ENCODE data around the gene VWA7.
"Not testable (repeated sequence)": the region's sequence is repeated elsewhere in the genome, so short reads cannot be mapped to it uniquely, and the experiment has no call there.

Gene VWA7, protein sequence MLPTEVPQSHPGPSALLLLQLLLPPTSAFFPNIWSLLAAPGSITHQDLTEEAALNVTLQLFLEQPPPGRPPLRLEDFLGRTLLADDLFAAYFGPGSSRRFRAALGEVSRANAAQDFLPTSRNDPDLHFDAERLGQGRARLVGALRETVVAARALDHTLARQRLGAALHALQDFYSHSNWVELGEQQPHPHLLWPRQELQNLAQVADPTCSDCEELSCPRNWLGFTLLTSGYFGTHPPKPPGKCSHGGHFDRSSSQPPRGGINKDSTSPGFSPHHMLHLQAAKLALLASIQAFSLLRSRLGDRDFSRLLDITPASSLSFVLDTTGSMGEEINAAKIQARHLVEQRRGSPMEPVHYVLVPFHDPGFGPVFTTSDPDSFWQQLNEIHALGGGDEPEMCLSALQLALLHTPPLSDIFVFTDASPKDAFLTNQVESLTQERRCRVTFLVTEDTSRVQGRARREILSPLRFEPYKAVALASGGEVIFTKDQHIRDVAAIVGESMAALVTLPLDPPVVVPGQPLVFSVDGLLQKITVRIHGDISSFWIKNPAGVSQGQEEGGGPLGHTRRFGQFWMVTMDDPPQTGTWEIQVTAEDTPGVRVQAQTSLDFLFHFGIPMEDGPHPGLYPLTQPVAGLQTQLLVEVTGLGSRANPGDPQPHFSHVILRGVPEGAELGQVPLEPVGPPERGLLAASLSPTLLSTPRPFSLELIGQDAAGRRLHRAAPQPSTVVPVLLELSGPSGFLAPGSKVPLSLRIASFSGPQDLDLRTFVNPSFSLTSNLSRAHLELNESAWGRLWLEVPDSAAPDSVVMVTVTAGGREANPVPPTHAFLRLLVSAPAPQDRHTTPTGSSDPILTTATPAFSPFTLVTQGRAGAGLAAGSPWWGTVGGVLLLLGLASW
- 0.14 to 3.3 (median 0.59) reads per million in 17 experiments for total RNA-seq

DNA sequence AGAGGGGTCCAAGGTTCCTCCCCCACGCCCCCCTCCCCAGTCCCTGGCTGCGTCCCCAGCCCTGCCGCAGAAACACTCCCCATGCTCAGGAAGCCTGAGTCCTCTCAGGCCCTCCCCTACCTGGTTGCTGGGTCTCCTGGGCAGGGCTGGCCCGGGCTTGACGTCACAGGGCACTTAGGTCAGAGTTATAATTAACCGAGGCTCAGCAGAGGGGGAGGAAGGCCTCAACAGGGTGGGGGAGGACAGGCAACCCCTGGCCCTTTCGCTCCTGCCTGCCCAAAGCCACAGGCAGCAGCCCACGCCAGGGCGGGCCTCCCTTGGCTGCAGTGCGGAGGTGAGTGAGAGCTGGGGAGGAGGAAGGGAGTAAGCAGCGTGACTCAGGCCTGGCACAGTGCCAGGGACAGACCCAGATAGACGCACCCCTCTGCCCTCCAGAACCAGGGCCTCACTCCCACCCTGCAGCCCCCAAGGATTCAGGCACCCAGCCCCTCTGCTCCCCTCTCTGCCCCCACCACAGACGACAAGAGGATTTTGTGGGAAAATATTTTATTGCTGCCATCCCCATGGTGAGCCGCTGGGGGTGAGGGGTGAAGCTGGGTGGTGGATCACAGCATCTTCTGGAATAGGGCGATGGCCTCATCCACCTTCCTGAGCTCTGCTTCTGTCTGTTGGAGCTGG, at the start of gene VWA7:
VWA7 (minus strand) TSS at position 340 of the 678 bp plus-strand sequence. CDS start 549 bp downstream, outside the sequence.
- peak; percentile 80 to 90 (median 86) for DNase-seq

DNA sequence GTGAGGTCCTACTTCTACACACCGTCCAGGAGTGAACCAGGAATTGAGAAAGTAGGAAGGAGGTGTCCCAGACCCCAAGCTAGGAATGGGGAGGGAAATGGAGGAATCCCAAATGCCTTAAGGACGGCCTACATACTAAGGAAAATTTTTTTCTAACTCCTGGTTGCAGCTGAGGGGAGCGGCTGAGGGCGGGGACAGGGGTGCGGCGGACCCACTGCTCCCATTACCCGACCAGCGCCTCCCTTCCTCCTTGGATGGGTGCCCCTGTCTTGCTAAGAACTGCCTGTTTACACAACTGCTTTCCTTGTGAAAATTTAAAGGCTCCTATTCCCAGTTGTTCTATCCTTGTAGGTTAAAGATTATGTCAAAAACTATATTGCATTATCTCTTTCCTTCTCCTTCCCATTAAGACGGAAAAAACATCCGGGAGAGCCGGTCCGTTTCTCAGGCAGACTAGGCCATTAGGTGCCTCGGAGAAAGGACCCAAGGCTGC, 49.7 kb upstream of the VWA7 start:
- DNase-seq: peak in 2 of 4 experiments; percentile 74 to 84

DNA sequence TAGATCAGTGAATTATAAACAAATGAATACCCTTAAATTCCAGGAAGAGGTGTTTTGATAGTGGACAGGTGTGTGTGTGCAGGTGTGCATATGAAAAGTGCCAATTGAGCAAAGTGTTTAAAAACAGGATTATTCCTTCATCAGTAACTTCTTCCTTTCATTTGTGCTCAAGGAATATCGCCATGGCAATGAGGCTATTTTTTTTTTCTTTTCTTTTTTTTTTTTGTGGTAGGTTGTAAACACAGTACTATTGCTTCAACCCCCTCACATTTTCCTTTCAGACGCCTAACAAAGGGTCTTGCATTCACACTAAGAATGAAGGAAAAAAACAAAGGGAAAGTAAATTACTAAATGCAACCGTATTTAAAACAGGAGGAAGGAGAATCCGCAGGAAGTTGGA, 48.4 kb upstream of the VWA7 start:
- no peak for DNase-seq

DNA sequence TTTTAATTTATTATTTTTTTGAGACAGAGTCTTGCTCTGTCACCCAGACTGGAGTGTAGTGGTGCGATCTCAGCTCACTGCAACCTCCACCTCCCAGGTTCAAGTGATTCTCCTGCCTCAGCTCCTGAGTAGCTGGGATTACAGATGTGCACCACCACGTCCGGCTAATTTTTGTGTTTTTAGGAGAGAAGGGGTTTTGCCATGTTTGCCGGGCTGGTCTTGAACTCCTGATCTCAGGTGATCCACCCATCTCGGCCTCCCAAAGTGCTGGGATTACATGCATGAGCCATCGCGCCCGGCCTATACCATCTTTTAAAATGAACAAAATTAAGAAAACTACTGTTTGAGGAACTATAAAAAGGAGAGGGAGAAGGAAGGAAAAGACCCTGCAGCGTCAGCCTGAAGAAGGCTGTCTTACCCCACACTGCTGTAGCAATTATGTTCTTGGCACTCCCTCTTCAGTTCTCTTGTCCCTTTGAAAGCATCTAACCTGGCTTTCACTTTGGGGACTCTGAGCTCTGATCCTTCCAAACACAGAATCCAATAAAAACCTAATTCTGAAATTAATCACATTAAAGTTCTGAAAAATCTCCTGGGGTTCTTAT, 46.6 kb upstream of the VWA7 start:
- peak in 3 of 4 experiments; percentile 39 to 49 (median 40) for DNase-seq

DNA sequence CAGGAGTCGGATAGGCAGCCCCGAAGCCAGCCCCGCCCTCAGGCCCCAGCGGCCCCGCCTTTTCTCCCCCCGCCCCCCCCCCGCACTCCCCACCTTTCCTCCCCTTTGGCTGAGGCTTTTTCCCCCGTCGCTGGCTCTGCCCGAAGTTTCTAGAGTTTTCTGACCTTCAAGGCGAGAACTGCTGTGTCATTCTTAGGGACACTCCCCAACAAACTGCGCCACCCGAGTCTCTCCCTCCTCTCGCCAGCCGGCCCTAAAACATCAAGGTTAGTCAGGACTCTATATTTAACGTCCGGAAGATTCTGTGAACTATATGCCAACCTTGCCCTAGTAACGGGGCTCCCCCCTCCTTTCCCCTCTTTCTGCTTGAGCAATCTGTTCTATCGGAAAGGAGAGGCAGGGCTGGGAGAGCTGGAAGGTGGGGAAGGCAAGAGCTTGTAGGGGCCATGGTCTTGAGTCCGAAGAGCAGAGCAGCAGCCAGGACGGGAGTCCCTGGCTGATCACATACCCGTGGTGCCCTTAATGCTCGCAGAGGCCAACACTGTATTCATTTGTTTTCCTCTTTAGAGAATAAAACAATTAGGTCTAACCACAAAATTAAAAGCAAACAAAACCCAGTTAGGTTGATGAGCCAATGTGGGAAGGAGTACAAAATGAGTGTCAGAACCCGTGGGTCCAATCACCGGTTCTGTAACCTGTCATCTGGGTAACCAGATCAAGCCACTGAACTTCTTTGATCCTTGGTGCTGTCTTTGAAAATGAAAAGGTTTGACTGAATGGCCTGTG, 45.1 kb upstream of the VWA7 start:
- peak; percentile 83 to 92 (median 85) for DNase-seq

DNA sequence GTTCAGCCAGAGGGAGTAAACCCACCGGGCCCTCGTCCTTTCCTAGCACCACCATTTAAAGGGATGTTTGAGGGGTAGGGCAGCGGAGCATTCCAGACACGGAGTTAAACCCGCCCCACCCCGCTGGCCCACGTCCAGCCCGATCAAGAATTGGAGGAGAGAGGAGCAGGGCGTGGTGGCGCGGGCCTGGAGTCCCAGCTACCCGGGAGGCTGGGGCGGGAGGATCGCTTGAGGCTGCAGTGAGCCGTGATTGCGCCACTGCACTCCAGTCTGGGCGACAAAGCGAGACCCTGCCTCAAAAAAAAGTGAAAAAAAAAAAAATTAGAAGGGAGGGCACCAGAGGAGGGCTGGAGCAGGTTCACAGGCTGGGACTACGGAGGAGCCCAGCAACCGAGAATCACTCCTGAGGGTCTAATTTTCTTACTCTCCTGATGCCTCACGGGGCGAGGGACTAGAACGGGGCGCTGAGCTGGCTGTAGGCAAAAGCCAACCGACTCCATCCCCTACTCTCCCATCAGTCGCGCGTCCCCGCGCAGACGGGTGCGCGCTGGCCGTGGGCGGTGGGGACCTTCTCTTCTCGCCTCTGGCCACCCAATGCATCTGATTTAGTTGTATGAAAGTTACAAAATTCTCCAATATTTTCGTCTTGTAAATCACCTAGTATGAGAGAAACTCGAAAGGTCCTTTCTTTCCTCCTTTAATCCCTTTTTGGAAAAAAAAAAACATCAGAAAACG, 44.3 kb upstream of the VWA7 start:
- peak; percentile 69 to 88 (median 78) for DNase-seq

DNA sequence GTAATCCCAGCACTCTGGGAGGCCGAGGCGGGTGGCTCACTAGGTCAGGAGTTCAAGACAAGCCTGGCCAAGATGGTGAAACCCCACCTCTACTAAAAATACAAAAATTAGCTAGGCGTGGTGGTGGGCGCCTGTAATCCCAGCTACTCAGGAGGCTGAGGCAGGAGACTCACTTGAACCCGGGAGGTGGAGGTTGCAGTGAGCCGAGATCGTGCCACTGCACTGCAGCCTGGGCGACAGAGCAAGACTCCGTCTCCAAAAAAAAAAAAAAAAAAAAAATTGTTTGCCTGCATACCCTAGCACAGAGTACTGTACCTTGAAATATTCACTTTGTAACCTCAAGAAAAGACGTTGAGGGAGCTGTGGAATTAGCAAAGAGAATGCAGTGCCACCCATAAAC, 43.3 kb upstream of the VWA7 start:
- DNase-seq: not testable (repeated sequence)

DNA sequence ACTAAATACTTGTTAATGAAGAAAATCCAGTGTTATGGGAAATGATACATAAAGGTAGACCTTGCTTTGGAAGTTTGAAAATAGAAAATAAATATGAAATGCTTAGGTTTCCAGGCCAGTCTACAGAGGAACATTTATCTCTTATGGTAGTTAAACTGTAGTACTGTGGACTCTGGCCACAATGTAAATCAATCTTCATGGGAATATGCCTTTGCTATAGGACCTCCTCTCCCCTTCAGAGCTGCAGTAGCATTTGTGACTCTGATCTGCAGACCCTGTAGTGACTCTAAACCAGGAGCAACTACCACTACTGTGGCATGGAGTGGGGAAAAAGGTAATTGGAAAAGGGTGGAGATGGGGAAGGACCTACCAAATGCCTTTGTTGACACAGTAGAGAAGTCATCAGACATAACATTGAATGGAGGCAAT, 42.8 kb upstream of the VWA7 start:
- DNase-seq: no peak

DNA sequence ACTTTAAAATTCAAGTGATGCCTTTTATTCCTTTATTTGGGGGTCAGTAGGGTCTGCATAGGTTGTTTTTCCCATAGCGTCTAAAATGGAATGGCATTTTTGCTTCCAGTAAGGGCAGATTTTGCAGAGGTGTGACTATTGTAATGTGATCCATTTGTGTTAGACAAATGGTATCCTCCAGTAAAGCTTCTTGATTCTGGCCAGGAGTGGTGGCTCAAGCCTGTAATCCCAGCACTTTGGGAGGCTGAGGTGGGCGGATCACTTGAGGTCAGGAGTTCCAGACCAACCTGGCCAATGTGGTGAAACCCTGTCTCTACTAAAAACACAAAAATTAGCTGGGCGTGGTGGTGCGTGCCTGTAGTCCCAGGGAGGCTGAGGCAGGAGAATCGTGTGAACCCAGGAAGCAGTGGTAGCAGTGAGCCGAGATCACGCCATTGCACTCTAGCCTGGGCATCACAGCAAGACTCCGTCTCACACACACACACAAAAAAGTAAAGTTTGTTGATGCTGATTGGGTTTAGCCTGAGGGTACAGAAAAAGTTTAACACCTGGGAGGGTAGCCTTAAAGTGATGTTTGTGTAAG, 40.9 kb upstream of the VWA7 start:
- DNase-seq: not testable (repeated sequence)

DNA sequence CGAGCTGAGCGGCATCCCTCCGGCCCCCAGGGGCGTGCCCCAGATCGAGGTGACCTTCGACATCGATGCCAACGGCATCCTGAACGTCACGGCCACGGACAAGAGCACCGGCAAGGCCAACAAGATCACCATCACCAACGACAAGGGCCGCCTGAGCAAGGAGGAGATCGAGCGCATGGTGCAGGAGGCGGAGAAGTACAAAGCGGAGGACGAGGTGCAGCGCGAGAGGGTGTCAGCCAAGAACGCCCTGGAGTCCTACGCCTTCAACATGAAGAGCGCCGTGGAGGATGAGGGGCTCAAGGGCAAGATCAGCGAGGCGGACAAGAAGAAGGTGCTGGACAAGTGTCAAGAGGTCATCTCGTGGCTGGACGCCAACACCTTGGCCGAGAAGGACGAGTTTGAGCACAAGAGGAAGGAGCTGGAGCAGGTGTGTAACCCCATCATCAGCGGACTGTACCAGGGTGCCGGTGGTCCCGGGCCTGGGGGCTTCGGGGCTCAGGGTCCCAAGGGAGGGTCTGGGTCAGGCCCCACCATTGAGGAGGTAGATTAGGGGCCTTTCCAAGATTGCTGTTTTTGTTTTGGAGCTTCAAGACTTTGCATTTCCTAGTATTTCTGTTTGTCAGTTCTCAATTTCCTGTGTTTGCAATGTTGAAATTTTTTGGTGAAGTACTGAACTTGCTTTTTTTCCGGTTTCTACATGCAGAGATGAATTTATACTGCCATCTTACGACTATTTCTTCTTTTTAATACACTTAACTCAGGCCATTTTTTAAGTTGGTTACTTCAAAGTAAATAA, 40.2 kb upstream of the VWA7 start:
- peak in 3 of 4 experiments; percentile 16 to 64 (median 59) for DNase-seq

DNA sequence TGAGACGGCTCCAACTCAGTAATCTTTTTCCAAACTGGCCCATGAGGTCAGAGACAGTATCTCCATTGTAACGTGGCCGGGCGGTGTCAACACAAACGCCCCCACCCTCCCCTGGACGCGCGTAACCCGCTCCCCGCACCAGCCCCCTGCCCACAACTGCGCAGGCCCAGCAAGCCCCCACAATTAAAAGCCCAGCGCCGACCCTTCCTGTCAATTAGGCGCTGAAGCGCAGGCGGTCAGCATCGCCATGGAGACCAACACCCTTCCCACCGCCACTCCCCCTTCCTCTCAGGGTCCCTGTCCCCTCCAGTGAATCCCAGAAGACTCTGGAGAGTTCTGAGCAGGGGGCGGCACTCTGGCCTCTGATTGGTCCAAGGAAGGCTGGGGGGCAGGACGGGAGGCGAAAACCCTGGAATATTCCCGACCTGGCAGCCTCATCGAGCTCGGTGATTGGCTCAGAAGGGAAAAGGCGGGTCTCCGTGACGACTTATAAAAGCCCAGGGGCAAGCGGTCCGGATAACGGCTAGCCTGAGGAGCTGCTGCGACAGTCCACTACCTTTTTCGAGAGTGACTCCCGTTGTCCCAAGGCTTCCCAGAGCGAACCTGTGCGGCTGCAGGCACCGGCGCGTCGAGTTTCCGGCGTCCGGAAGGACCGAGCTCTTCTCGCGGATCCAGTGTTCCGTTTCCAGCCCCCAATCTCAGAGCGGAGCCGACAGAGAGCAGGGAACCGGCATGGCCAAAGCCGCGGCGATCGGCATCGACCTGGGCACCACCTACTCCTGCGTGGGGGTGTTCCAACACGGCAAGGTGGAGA, 38.1 kb upstream of the VWA7 start, which contains the start of the genes HSPA1A and HSPA1L:
HSPA1A (plus strand) TSS at position 519 of the 814 bp plus-strand sequence; CDS start at position 733, 214 bp downstream.
HSPA1L (minus strand) TSS at position 259 of the 814 bp plus-strand sequence. CDS start 3,311 bp downstream, outside the sequence.
- DNase-seq: peak; percentile 93 to 98 (median 95)

DNA sequence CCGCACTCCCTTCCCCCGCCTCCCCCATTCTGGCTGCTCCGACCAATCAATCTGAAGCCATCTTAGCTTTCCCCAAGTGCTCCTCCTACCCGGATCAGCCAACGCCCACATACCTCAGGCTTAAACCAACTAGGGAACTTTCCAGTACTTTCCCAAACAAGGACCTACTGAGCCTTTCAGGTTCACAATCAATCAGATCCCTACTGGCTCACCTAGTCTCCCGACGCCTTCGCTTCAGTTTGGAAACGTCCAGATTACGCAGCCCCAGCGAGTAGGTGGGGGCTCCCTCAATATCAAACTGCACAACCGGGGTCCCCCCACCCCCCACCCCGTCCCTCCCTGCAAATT, 37.5 kb upstream of the VWA7 start:
- DNase-seq: peak; percentile 78 to 96 (median 92)

DNA sequence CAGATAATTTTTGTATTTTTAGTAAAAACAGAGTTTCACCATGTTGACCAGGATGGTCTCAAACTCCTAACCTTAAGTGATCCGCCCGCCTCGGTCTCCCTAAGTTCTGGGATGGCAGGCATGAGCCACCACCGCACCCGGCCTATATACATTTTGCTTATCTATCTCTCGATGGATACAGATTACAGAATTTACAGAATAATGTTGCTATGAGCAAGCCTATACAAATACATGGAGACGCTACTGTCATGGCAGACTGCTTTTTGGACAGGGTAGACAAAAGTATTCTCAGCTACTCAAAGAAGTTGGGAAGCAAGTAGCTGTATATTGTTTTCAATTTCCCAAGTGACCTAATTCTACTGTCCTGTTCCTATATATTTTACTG, 36.3 kb upstream of the VWA7 start:
- no peak for DNase-seq

DNA sequence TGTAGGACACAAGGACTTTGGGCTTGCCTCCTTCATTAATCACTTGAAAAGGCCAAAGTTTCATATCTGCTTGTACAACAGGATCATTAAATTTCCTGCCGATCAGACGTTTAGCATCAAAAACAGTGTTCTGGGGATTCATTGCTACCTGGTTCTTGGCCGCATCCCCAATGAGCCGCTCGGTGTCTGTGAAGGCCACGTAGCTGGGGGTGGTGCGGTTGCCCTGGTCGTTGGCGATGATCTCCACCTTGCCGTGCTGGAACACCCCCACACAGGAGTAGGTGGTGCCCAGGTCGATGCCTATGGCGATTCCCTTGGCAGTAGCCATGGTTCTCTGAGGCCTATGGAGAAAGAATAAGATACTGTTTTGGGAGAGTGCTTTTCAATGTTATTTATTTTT, 34.5 kb upstream of the VWA7 start:
- no peak for DNase-seq

DNA sequence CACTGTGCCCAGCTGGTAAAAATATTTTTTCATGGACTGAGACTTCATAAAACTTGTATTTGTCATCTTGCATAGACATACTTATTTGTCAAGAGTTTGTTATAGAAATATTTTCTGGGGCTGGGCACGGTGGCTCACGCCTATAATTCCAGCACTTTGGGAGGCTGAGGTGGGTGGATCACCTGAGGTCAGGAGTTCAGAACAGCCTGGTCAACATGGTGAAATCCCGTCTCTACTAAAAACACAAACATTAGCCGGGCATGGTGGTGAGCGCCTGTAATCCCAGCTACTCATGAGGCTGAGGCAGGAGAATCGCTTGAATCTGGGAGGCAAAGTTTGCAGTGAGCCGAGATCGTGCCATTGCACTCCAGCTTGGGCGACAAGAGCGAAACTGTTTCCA, 31.5 kb upstream of the VWA7 start:
- not testable (repeated sequence) for DNase-seq

DNA sequence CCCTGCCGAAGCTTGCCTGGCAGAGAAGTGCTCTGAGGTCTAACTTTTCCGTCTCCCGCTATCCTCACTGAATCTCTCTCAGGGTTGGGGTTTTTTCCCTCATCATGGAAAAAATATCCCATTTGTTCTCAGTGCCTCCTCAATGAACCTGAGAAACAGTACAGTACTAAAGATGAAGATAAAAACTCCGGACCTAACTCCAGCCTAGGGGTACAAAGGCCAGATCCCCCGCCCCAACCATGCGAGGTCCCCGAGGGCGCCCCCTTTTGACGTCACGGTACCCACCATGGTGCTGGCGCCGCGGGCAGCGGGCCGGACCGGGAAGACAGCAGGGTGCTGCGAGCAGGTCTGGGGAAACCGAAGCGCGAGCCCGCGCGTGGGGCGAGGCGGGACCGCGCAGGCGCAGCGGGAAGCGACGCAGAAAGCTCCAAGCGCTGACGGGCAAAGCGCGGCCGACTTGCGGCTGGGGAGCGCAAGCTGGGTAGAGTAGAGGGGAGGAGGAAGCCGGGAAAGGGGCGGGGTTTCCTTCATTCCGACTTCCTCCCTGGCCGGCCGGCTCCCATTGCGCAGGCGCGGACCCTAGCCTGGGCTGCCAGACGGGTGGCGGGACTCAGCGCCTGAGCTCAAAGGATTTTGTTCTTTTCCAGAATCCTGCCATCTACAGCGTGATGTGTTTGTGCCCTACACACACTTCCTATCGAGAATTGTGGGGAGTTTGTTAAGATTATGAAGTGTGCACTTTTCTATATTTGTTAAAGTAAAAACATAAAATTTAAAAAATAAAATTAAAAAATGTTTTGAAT, 29.5 kb upstream of the VWA7 start, which contains the start of gene LSM2:
LSM2 (minus strand) TSS at position 497 of the 803 bp plus-strand sequence; CDS start at position 288, 209 bp downstream.
- DNase-seq: peak; percentile 99

DNA sequence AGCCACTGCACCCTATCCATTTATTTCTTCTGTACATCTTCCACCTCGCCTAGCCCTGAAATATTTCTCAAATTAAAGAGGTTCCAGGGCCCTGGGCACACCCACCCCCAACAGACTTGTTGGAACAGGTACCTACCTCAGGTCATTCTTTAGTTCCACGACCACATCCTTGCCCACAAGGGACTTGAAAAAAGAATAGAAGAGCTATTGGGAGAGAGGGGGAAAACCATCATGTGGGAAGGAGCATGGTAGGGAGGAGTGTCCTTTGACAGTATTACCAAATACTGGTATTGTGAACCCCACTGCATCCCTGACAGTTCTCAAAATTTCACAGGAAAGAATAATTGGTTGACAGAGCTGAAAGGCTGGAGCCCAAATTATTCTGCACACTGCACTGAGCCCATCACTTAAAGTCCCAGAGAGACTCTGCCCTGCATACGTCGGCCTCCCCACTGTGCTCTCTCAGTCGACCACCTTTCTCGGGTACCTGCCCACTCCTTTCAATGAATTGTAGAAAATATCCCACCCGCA, 28.9 kb upstream of the VWA7 start:
- no peak for DNase-seq

All from suppressor macrophage (primary cell).